Coronary artery (tissue), 2 donors: ENCODE data around the gene VGLL4.

Experiments used
- DNase-seq: peaks from one replicate; pipeline ENCODE4 v3.0.0-alpha.2; 2017; ENCODE audit warnings: low spot score
- H3K27ac ChIP-seq, 2 donors: fragments of 200-600 bp; sonication (generic); one replicate each; pipeline ENCODE4 v1.5.1; 2016 to 2019
- H3K4me3 ChIP-seq: fragments of 200-600 bp; sonication (generic); 2 replicates; pipeline ENCODE4 v1.5.1; 2016; ENCODE audit warnings: mild to moderate bottlenecking, moderate library complexity
- TF ChIP-seq, protein P1 (sequence below): fragments of 200-600 bp; sonication (generic); IDR thresholded peaks from one replicate; pipeline ENCODE4 v1.5.1; 2019; ENCODE audit warnings: antibody characterized with exemption

The VGLL4 gene

DNA sequence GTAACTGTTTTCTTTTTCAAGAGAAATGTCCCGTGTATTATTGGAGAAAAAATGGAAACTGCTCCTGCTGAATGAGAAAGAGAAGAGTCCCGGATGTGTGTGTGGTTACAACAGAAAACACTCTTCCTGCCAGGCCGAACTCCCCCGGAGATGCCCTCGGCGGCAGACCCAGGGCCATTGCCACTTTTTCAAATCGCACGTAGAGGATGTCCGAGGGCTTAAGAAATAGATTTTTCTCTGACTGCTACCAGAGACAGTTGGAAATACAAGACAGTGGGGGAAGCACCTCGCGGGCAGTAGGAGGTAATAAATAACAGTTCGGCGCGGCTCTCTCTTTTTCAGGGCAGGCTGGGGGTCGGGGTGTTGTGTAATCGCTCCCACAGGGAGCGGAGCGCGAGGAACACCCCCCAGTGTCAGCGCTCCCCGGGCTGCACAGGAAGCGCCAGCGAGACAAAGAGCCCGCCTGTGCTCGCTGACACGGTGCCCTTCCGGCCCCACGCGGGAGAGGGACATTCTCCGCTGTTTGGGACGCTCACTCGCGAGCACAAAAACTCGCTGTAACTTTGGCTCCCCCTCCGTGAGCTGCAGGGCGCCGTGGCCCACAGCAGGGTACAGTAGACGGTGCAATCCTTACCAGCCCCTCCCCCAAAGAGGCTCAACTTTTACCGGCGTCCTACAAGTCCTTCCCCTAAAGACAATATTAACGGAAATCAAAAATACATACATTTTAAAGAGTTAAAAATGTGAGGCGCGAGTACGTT, 1.1 kb downstream of the VGLL4 start:
- TF ChIP-seq, protein P1, sequence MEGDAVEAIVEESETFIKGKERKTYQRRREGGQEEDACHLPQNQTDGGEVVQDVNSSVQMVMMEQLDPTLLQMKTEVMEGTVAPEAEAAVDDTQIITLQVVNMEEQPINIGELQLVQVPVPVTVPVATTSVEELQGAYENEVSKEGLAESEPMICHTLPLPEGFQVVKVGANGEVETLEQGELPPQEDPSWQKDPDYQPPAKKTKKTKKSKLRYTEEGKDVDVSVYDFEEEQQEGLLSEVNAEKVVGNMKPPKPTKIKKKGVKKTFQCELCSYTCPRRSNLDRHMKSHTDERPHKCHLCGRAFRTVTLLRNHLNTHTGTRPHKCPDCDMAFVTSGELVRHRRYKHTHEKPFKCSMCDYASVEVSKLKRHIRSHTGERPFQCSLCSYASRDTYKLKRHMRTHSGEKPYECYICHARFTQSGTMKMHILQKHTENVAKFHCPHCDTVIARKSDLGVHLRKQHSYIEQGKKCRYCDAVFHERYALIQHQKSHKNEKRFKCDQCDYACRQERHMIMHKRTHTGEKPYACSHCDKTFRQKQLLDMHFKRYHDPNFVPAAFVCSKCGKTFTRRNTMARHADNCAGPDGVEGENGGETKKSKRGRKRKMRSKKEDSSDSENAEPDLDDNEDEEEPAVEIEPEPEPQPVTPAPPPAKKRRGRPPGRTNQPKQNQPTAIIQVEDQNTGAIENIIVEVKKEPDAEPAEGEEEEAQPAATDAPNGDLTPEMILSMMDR = no peak
- H3K4me3 ChIP-seq = peak overlapping the region; percentile 89
- H3K27ac ChIP-seq = peak overlapping the region; percentile 93 to 97
- peak; percentile 87 for DNase-seq

DNA sequence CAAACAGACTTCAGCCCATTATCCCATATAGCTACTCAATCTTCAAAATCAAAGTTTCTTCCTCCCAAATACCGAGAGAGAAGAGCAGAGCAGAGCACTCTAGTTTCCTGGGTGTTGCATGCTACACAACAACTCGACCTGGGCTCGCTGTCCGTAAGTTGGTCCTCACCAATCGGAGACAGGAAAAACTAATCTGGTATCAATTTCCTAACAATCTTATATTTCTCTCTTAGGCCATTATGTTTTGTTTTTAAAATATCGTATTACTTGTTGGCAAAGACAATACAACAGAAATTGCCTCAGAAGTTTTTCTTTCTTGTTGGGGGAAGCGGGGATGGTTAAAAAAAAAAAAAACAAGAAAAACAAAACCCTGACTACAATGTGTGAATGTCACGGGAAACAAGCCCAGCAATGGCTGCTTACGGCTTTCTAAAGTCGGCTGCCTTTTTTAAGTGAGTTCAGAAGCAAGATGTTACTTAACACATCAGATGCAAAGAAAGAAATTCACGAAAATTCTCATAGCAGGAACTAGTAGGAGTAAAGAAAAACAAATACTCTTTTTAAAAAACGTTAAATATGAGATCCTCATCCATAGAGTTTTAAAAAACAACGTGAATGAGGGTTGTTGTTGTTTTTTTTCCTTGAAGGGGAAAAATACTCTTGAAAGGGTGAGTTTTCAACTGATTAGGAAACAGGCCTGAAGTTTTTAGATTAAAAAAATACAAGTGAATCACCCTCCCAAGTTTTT, 1.9 kb downstream of the VGLL4 start:
- peak overlapping the region; percentile 93 to 97 for H3K27ac ChIP-seq
- H3K4me3 ChIP-seq = peak overlapping the region; percentile 89
- TF ChIP-seq, protein P1 = no peak
- DNase-seq = no peak

DNA sequence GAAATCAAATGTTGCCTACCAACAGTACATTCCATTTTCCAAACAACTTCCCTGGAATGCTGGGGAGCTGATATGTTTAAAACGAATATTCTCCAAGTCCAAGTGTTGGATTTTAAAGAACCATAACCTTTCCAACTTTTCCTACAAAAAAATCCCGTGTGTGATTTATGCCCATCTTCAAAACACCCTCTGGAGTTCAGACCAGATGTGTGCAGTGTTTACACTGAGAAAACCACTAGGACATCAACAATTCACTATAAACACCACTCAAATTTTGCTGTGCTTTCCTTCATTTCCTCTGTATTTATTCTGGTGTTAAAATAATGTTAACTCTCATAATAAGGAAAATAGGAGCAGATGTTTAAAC, 2.4 kb downstream of the VGLL4 start:
- H3K4me3 ChIP-seq = peak overlapping the region; percentile 89
- H3K27ac ChIP-seq = peak overlapping the region; percentile 93 to 97
- TF ChIP-seq, protein P1 = no peak
- no peak for DNase-seq

DNA sequence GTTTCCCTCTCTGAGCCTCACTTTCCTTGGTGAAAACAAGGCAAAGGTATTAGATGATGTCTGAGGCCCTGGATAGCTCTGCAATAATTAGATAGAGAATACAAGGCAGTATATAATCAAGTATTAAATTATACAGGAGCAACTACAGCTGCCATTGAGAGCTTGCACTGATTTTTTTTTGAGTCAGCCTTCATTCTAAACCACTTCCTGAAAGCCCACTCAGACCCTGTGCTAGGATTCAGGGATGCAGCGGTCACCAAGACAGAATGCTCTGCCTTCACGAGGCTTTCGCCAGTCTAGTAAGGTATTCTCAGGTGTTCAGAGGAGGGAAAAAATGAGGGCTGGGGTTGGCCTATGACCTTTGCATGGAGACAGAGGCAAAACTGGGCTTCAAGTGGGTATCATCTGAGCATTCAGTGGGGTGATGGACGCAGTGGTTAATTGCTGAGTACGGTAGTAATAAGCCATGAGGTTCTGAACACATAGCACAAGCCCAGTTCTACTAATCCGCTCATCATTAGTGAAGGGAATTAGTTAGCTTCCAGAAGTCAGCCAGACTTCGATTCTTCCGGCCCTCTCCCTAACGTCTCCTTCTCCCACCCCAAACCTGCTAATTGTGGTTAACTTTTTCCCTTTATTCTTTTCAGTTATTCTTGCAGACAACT, 3.6 kb downstream of the VGLL4 start:
- DNase-seq = no peak
- Histone ChIP-seq H3K4me3 (peak overlapping the region; percentile 89), H3K27ac (peak overlapping the region; percentile 64 to 93)
- TF ChIP-seq, protein P1 = no peak

DNA sequence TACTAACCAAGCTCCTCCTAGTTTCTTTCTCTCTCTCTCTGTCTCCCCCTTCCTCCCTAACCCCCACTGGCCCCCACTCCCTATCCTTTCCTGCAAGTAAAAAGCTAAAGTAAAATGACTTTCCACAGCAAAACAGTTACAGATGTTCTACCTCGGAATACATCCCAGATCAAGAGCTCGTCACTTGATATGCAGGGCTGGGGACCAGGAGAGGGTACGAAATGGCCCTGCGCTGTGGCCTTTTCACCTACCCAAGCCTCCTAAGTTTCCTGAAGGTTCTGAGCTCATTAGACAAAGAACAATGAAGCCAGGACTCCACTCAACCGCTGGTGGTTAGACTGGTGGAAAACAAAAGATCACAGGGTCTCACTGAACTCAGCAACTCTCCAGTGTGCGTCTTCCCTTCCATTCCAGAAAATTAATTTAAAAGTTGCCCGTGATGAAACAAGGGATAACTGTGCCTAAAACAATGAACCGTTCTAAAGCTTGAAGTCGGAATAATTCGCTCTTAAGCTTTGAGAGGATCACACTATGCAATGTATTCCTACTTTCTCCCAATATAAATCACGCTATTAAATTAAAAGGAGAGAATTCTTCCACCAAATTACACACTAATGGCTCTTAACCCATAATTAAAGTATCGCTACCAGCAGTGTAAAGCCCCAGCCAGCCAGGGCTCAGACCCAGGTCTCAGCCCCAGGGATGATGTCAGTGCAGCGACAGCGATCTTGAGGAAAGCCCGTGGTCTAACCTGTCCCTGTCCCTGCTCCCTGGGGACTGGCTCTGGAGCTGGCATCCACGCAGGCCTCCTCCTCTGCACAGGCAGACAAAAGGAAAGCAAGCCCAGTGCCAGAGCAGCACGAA, 5.0 kb downstream of the VGLL4 start:
- DNase-seq = no peak
- peak overlapping the region; percentile 89 for H3K4me3 ChIP-seq

DNA sequence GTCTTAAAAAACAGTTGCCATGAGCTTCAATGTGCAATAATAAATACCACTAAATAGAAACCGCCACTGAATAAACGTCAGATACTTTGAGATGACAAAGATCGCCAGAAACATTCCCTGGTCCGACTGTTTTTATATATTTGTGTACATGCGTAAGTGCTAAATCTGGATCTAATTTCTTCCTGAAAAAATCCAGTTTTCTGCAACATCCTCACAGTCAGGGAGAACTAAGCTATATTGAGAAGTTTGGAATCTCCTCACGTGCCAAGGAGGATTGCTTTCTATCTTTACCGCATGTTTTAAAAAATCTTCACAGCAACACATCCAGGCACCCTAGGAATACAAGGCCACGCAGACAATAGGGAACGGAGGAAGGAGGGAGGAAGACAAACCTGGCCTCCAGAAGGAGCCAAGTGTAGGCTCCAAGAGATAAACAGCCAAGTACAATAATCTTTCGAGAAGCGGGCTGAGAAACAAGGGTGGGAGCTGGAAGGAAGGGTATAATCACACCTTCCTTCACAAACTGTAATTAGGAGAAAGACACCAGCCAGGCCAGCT, 5.7 kb downstream of the VGLL4 start:
- no peak for DNase-seq
- peak overlapping the region; percentile 64 to 93 for H3K27ac ChIP-seq
- peak overlapping the region; percentile 89 for H3K4me3 ChIP-seq
- TF ChIP-seq, protein P1 = no peak

More for the DNA sequence above, 5.0 kb downstream of the VGLL4 start:
- TF ChIP-seq, protein P1 = no peak
- H3K27ac ChIP-seq = peak overlapping the region; percentile 64 to 93
